ENCODE measurements around the gene TRIL. TPM values are rescaled to one million over a fixed set of nuclear protein-coding genes. Genes with fewer than 3 reads are reported as not detected.

Gene TRIL
- total RNA-seq, 2 experiments from 2014 or later = 0.10 TPM; not detected in 1

- DNase-seq = no peak
- peaks cover 3% of the 10 kb centered on the region for H3K36me3 Mint-ChIP-seq (ENCODE audit: low read depth)
- H3K4me3 Mint-ChIP-seq = no peak overlapping the region
- no peaks in the 10 kb centered on the region for H3K4me1 Mint-ChIP-seq
- H3K27ac Mint-ChIP-seq = no peak overlapping the region
- ChIA-PET CTCF (interaction anchor here (1.0 kb wide), 1 partner anchor 18 kb away, joined by 3 read pairs; the partner anchor contains the start of gene TRIL), POLR2A (no interaction called here)
- peaks cover 20% of the 10 kb centered on the region for H3K9me3 Mint-ChIP-seq
- H3K27me3 Mint-ChIP-seq = peaks cover 9% of the 10 kb centered on the region
These were observed 17.9 kb upstream of the TRIL start for GRCh38 chr7:28976022-28976421.

DNA sequence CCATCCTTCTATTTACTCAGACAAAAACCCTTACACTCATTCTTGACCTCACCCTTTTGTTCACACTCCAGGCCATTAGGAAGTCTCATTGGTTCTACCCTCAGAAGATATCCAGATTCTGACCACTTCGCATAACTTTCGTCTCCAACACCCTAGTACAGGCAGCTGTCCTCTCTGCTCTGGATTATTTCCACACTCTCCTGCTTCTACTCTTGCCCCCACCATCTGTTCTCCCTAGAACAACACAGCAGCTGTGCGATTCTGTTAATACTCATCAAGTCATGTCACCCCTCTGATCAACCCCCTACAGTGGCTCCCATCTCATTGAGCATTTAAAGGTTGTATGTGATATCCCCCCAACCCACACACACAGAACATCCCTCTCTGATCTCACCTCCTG is 15.5 kb upstream of the TRIL start:
- H3K4me1 Mint-ChIP-seq = no peaks in the 10 kb centered on the region
- DNase-seq = no peak
- POLR2A ChIA-PET = no interaction called here
- H3K36me3 Mint-ChIP-seq (ENCODE audit: low read depth) = peaks cover 3% of the 10 kb centered on the region
- peaks cover 8% of the 10 kb centered on the region for H3K27me3 Mint-ChIP-seq
- H3K27ac Mint-ChIP-seq = no peak overlapping the region
- H3K4me3 Mint-ChIP-seq = no peak overlapping the region
- CTCF ChIA-PET = no interaction called here
- H3K9me3 Mint-ChIP-seq = peaks cover 22% of the 10 kb centered on the region

GRCh38 chr7:28964056-28964455 is 5.9 kb upstream of the TRIL start:
- peaks cover 23% of the 10 kb centered on the region for H3K27me3 Mint-ChIP-seq
- CTCF ChIA-PET = no interaction called here
- POLR2A ChIA-PET = no interaction called here
- no peak overlapping the region for H3K4me3 Mint-ChIP-seq
- no peak for DNase-seq
- no peaks in the 10 kb centered on the region for H3K9me3 Mint-ChIP-seq
- no peaks in the 10 kb centered on the region for H3K36me3 Mint-ChIP-seq (ENCODE audit: low read depth)
- no peak overlapping the region for H3K27ac Mint-ChIP-seq
- no peaks in the 10 kb centered on the region for H3K4me1 Mint-ChIP-seq

DNA sequence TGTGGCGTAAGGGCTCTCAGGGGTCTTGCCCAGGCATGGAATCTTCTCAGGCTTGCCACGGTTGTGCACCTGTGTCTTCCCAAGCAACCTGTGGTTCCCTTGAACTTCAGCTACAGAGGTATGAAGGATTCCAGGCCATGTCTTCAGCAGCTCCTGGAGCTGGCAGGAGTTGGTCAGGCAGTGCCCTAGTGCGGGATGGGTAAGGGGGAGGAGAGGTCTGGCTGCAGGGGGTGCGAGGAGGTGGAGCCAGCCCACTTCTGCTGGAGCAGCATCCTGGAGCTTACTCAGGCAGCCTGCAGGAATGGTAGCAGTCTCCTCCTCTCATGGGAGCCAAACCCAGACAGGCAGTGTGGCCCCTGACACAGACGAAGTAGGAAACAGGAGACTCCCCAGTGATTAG is 3.8 kb upstream of the TRIL start:
- no peak overlapping the region for H3K27ac Mint-ChIP-seq
- ChIA-PET CTCF (no interaction called here), POLR2A (no interaction called here)
- no peak for DNase-seq
- no peak overlapping the region for H3K4me3 Mint-ChIP-seq
- H3K4me1 Mint-ChIP-seq = peaks cover 8% of the 10 kb centered on the region
- peaks cover 36% of the 10 kb centered on the region for H3K27me3 Mint-ChIP-seq
- no peaks in the 10 kb centered on the region for H3K36me3 Mint-ChIP-seq (ENCODE audit: low read depth)
- H3K9me3 Mint-ChIP-seq = no peaks in the 10 kb centered on the region

DNA sequence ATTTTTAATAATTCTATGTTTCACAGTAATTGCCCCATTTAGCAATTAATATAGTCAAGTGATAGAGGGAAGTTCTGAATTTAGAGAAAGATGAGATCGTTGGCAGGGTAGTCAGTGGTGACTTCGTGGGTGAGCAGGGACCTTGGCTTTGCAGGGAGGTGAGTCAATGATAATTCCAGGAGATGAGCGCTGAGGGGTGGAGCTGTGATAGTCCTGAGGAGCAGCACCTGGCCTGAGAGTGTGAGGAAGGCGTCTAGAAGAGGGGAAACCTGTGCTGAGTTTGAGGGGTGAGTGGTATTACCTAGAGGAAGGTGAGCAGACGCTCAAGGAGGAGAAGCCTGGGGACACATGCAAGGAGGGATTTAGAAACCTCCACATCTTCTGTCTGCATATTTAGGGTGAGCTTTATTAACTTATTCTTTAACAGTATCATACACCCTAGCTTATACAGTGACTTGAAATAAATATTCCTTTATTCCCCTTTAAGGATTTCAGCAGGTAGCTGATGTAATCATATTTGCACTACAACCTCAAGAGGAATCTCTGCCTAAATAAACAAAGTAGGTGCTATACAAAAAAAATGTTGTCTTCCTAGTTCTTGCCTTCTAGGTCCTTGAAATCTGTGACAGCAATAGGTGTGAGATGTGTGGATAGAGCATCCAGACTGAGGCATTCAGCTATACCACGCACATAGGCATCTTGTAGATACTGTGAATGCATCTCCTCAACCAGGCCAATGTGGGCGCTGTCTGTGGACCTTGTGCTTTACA is 2.1 kb upstream of the TRIL start:
- Mint-ChIP-seq H3K27me3 (peaks cover 34% of the 10 kb centered on the region), H3K9me3 (no peaks in the 10 kb centered on the region), H3K36me3 (ENCODE audit: low read depth) (no peaks in the 10 kb centered on the region), H3K4me1 (peaks cover 8% of the 10 kb centered on the region), H3K4me3 (no peak overlapping the region), H3K27ac (no peak overlapping the region)
- no peak for DNase-seq
- ChIA-PET POLR2A (no interaction called here), CTCF (no interaction called here)

- Mint-ChIP-seq H3K27ac (no peak overlapping the region), H3K9me3 (no peaks in the 10 kb centered on the region), H3K27me3 (peaks cover 42% of the 10 kb centered on the region), H3K4me3 (no peak overlapping the region), H3K4me1 (peaks cover 8% of the 10 kb centered on the region), H3K36me3 (ENCODE audit: low read depth) (no peaks in the 10 kb centered on the region)
- CTCF ChIA-PET = no interaction called here
- no peak for DNase-seq
- POLR2A ChIA-PET = no interaction called here
These were observed 834 bp upstream of the TRIL start for GRCh38 chr7:28958980-28959347.

DNA sequence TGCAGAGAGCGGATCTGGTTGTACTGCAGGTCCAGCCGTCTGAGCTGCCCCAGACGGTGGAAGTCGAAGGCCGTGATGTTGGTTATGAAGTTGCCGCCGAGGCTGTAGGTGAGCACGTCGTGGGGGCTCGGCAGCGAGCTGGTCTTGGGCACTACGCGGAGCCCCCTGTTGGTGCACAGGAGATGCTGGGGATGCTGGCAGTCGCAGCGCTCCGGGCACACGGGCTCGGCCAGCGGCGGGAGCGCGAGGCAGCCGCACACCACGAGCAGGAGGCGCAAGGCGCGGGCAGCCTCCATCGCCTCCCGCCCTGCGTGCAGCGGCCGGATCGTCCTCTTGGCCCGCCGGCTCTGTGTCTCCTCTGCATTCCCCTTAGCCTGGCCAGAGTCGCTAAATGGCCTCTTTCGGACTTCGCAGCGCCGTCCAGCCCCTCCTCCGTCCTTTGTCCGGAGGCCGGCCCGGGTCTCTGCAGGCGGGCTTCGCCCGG is 337 bp downstream of the TRIL start:
- POLR2A ChIA-PET = no interaction called here
- peaks cover 53% of the 10 kb centered on the region for H3K27me3 Mint-ChIP-seq
- H3K9me3 Mint-ChIP-seq = no peaks in the 10 kb centered on the region
- no peaks in the 10 kb centered on the region for H3K36me3 Mint-ChIP-seq (ENCODE audit: low read depth)
- peak overlapping the region; percentile 14 for H3K27ac Mint-ChIP-seq
- H3K4me1 Mint-ChIP-seq = peaks cover 8% of the 10 kb centered on the region
- CTCF ChIA-PET = interaction anchor here (1.6 to 2.0 kb wide), 5 partner anchors 18 to 149 kb away, joined by 3 to 11 read pairs (median 7); no protein-coding TSS in a partner anchor
- peak overlapping the region; percentile 8 for H3K4me3 Mint-ChIP-seq
- DNase-seq = no peak

- ChIA-PET POLR2A (no interaction called here), CTCF (interaction anchor here (0.9 to 2.0 kb wide), 8 partner anchors 18 to 451 kb away, joined by 3 to 11 read pairs (median 6); no protein-coding TSS in a partner anchor)
- peaks cover 8% of the 10 kb centered on the region for H3K4me1 Mint-ChIP-seq
- peak overlapping the region; percentile 8 for H3K4me3 Mint-ChIP-seq
- no peak for DNase-seq
- H3K9me3 Mint-ChIP-seq = no peaks in the 10 kb centered on the region
- H3K36me3 Mint-ChIP-seq (ENCODE audit: low read depth) = no peaks in the 10 kb centered on the region
- no peak overlapping the region for H3K27ac Mint-ChIP-seq
- peaks cover 58% of the 10 kb centered on the region for H3K27me3 Mint-ChIP-seq
These were observed 923 bp downstream of the TRIL start for GRCh38 chr7:28957064-28957750.

DNA sequence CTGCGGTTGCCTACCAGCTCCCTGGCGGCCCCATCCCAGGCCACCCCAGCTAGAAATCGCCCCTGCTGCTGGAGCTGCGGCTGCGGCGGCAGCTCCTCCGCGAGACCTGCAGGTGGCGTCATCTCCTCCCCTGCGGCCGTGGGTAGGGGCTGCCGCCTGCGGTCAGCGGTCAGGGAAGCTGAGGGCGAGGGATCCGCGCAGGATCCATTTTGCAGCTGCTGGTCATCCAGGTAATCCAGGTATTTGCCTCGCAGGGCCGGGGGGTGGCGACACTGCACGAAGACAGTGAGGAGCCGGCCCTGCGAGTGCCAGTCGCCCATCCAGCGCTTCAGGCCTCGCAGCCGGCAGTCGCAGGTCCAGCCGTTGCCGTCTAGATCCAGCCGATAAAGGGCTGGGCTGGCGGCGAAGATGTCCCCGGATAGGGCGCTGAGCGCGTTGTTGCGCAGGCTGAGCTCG is 1.5 kb downstream of the TRIL start:
- peaks cover 8% of the 10 kb centered on the region for H3K4me1 Mint-ChIP-seq
- H3K27me3 Mint-ChIP-seq = peaks cover 62% of the 10 kb centered on the region
- H3K9me3 Mint-ChIP-seq = no peaks in the 10 kb centered on the region
- ChIA-PET POLR2A (no interaction called here), CTCF (interaction anchor here (0.5 to 2.0 kb wide), 9 partner anchors 19 to 452 kb away, joined by 3 to 11 read pairs (median 5); no protein-coding TSS in a partner anchor)
- H3K36me3 Mint-ChIP-seq (ENCODE audit: low read depth) = no peaks in the 10 kb centered on the region
- peak; percentile 21 for DNase-seq
- peak overlapping the region; percentile 4 for H3K4me3 Mint-ChIP-seq
- no peak overlapping the region for H3K27ac Mint-ChIP-seq

DNA sequence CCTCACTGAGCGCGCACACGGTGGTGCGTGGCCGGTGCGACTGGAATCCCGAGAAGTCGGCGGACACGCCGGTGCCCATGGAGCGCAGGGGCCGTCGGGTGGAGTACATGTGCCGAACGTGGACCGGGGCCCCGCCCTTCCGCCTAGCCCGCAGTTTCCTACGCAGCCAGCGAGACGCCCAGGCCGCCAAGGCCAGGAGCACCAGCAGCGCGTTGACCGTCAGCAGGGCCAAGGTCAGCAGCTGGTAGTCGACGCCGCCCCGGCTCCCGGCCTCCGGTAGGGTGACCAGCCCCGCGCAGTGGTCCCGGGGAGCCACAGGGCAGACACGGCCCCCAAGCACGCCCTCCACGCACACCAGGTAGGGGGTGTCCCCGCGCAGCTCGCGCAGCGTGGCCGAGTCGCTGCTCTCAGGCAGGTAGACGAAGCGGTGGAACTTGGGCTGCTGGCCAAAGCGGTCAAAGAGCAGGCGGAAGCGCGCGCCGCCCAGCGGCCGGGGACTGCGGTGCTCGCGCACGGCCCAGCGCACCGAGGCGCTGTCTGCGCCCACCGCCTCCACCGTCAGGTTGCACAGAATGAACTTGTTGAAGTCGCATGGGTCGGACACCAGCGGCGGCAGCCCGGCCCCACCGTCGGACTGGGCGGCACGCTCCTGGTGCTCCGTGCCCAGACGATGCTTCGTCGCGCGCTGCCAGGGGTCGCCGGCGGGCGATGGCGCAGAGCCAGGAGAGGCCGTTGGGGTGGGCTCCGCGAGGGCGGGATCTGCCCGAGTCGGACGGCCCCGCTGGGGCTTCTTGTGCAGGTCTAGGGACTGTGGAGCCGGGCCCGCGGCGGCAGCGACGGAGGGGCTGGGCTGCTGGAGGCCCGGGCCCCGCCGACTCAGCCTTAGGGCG is 2.2 kb downstream of the TRIL start:
- no peak overlapping the region for H3K27ac Mint-ChIP-seq
- DNase-seq = peak; percentile 33
- H3K36me3 Mint-ChIP-seq (ENCODE audit: low read depth) = no peaks in the 10 kb centered on the region
- H3K4me3 Mint-ChIP-seq = peak overlapping the region; percentile 2
- ChIA-PET POLR2A (no interaction called here), CTCF (interaction anchor here (0.5 to 2.0 kb wide), 8 partner anchors 28 to 453 kb away, joined by 3 to 11 read pairs (median 6); no protein-coding TSS in a partner anchor)
- peaks cover 8% of the 10 kb centered on the region for H3K4me1 Mint-ChIP-seq
- H3K27me3 Mint-ChIP-seq = peaks cover 66% of the 10 kb centered on the region
- no peaks in the 10 kb centered on the region for H3K9me3 Mint-ChIP-seq

DNA sequence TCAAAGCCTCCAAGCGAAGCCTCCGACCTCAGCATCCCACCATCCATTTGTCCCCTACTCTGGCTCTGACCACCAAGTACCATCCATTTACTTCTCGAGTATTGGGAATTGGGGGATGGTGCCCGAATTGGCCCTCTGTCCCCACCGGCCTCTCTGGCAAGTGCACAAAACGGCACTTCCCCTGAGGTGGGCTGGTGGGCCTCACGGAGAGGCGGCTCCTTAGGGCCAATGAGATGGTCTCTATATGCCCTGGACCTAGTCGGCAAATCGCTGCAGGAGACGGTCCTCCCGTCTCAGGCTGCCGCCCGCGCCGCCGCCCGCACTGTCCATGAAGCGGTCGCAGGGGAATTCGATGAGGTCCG is 2.8 kb downstream of the TRIL start:
- Mint-ChIP-seq H3K4me3 (peak overlapping the region; percentile 2), H3K27me3 (peaks cover 67% of the 10 kb centered on the region), H3K4me1 (peaks cover 8% of the 10 kb centered on the region), H3K36me3 (ENCODE audit: low read depth) (no peaks in the 10 kb centered on the region), H3K27ac (no peak overlapping the region), H3K9me3 (no peaks in the 10 kb centered on the region)
- ChIA-PET POLR2A (no interaction called here), CTCF (interaction anchor here (1.2 kb wide), 1 partner anchor 151 kb away, joined by 3 read pairs; no protein-coding TSS in a partner anchor)
- DNase-seq = no peak

- ChIA-PET POLR2A (no interaction called here), CTCF (interaction anchor here (1.2 kb wide), 1 partner anchor 152 kb away, joined by 3 read pairs; no protein-coding TSS in a partner anchor)
- no peak for DNase-seq
- H3K27me3 Mint-ChIP-seq = peaks cover 64% of the 10 kb centered on the region
- H3K9me3 Mint-ChIP-seq = no peaks in the 10 kb centered on the region
- H3K36me3 Mint-ChIP-seq (ENCODE audit: low read depth) = no peaks in the 10 kb centered on the region
- H3K27ac Mint-ChIP-seq = no peak overlapping the region
- H3K4me3 Mint-ChIP-seq = no peak overlapping the region
- H3K4me1 Mint-ChIP-seq = peaks cover 8% of the 10 kb centered on the region
These were observed 3.2 kb downstream of the TRIL start for GRCh38 chr7:28954946-28955345.

DNA sequence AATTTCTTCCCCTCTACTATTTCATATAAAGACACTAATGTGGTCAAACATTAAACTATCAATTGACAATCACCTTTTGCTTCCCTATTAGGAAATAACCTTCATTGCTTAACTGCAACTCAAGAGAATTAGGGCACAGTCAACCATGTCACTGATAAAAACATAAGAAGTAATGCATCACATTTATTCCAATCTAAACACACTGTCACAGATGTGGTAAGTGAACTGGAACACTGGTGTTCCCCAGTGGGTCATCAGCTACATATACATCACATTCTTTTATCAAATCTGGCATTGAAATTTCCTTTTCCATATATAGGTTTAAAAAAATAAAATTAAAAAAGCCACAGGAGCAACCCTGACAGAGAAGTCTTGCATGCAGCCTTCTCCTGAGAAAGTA is 3.7 kb downstream of the TRIL start:
- POLR2A ChIA-PET = no interaction called here
- no peaks in the 10 kb centered on the region for H3K36me3 Mint-ChIP-seq (ENCODE audit: low read depth)
- CTCF ChIA-PET = interaction anchor here (1.2 to 1.7 kb wide), 2 partner anchors 28 to 152 kb away, joined by 3 to 5 read pairs; no protein-coding TSS in a partner anchor
- no peak for DNase-seq
- peaks cover 62% of the 10 kb centered on the region for H3K27me3 Mint-ChIP-seq
- no peak overlapping the region for H3K27ac Mint-ChIP-seq
- no peaks in the 10 kb centered on the region for H3K9me3 Mint-ChIP-seq
- peaks cover 8% of the 10 kb centered on the region for H3K4me1 Mint-ChIP-seq
- H3K4me3 Mint-ChIP-seq = no peak overlapping the region
